Activated CD4-positive, alpha-beta T cell treated with anti-CD3 and anti-CD28 coated beads, Interleukin-2, amount 10 ng/mL, durations not matched to agents 7 days and 5 days (primary cell): ENCODE results near the gene ATG4D. TPM values are rescaled to one million over a fixed set of nuclear protein-coding genes. Genes with fewer than 3 reads are reported as not detected.
"Not testable (repeated sequence)": the region's sequence is repeated elsewhere in the genome, so short reads cannot be mapped to it uniquely, and the experiment has no call there.

Source experiments
- CTCF ChIA-PET: fragments of 350-600 bp; sonication (Branson Sonifier 250); formaldehyde crosslinking; loops from one replicate; lab custom pipeline; 2021; ENCODE audit warnings: antibody characterized with exemption; lab: Charles Lee
- POLR2A ChIA-PET: fragments of 350-600 bp; sonication (Branson Sonifier 250); formaldehyde crosslinking; loops from one replicate; lab custom pipeline; 2021; ENCODE audit warnings: antibody characterized with exemption; lab: Charles Lee
- DNase-seq: peaks from one replicate; pipeline ENCODE4 v3.0.0-alpha.2; 2020
- H3K27ac Mint-ChIP-seq: one replicate; pipeline ENCODE4 v1.8.0; 2021; ENCODE audit warnings: mild to moderate bottlenecking, moderate library complexity, mixed read lengths
- H3K27me3 Mint-ChIP-seq: one replicate; pipeline ENCODE4 v1.8.0; 2021; ENCODE audit warnings: mixed read lengths
- H3K36me3 Mint-ChIP-seq: one replicate; pipeline ENCODE4 v1.8.0; 2021; ENCODE audit warnings: low read depth, mixed read lengths
- H3K4me1 Mint-ChIP-seq: one replicate; pipeline ENCODE4 v1.8.0; 2021; ENCODE audit warnings: mixed read lengths
- H3K4me3 Mint-ChIP-seq: one replicate; pipeline ENCODE4 v1.8.0; 2021; ENCODE audit warnings: mild to moderate bottlenecking, moderate library complexity, mixed read lengths
- H3K9me3 Mint-ChIP-seq: one replicate; pipeline ENCODE4 v1.8.0; 2021; ENCODE audit warnings: mixed read lengths
- total RNA-seq, 2 experiments: library from RNA; stranded (reverse); gene quantifications; one replicate each; pipeline ENCODE4 v1.2.3, GENCODE V29; 2021

The ATG4D gene
- total RNA-seq, 2 experiments from 2014 or later: 40.0 to 41.4 TPM

GRCh38 chr19:10557603-10558197 is 14.0 kb downstream of the ATG4D start:
- no peak overlapping the region for H3K4me3 Mint-ChIP-seq
- no peak for DNase-seq
- ChIA-PET CTCF (interaction anchor here (0.7 to 0.9 kb wide), 2 partner anchors 9 to 313 kb away, joined by 3 read pairs; no protein-coding TSS in a partner anchor), POLR2A (interaction anchor here (0.6 kb wide), 1 partner anchor 11 kb away, joined by 3 read pairs; no protein-coding TSS in a partner anchor)
- H3K4me1 Mint-ChIP-seq: peaks cover 47% of the 10 kb centered on the region
- no peaks in the 10 kb centered on the region for H3K27me3 Mint-ChIP-seq
- peaks cover 74% of the 10 kb centered on the region for H3K36me3 Mint-ChIP-seq
- no peaks in the 10 kb centered on the region for H3K9me3 Mint-ChIP-seq
- no peak overlapping the region for H3K27ac Mint-ChIP-seq

DNA sequence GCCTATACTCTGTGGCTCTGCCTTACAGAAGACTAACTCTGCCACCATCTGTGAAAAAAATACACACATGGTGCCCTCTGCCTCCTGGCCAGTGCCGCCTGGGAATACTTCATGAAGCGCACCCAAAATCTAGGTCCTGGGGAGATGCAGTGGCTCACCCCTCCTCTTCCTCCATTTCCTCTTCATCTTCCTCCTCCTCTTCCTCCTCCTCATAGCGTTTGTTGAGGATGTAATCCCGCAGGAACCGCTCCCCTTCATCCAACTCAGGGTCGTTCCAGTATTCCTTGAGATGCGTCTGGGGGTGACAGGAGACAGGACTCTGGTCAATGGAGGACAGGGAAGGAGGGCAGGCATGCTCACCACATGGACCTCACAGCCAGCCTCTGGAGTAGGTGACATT is 16.4 kb downstream of the ATG4D start:
- CTCF ChIA-PET: interaction anchor here (1.6 kb wide), 1 partner anchor 8 kb away, joined by 6 read pairs; no protein-coding TSS in a partner anchor
- H3K4me3 Mint-ChIP-seq: no peak overlapping the region
- peaks cover 62% of the 10 kb centered on the region for H3K36me3 Mint-ChIP-seq
- H3K27ac Mint-ChIP-seq: no peak overlapping the region
- peaks cover 31% of the 10 kb centered on the region for H3K4me1 Mint-ChIP-seq
- POLR2A ChIA-PET: no interaction called here
- DNase-seq: no peak
- H3K9me3 Mint-ChIP-seq: no peaks in the 10 kb centered on the region
- no peaks in the 10 kb centered on the region for H3K27me3 Mint-ChIP-seq

GRCh38 chr19:10562609-10563008 is 18.9 kb downstream of the ATG4D start:
- Mint-ChIP-seq H3K27ac (no peak overlapping the region), H3K4me3 (no peak overlapping the region), H3K9me3 (no peaks in the 10 kb centered on the region), H3K36me3 (peaks cover 66% of the 10 kb centered on the region), H3K4me1 (peaks cover 33% of the 10 kb centered on the region), H3K27me3 (no peaks in the 10 kb centered on the region)
- no peak for DNase-seq
- ChIA-PET POLR2A (no interaction called here), CTCF (interaction anchor here (1.4 kb wide), 1 partner anchor 157 kb away, joined by 3 read pairs; no protein-coding TSS in a partner anchor)

GRCh38 chr19:10565028-10565566 is 21.4 kb downstream of the ATG4D start:
- Mint-ChIP-seq H3K27ac (peak overlapping the region; percentile 95), H3K9me3 (no peaks in the 10 kb centered on the region), H3K36me3 (peaks cover 52% of the 10 kb centered on the region), H3K4me1 (peaks cover 38% of the 10 kb centered on the region), H3K4me3 (peak overlapping the region; percentile 98), H3K27me3 (no peaks in the 10 kb centered on the region)
- DNase-seq: peak; percentile 67
- ChIA-PET POLR2A (no interaction called here), CTCF (no interaction called here)

DNA sequence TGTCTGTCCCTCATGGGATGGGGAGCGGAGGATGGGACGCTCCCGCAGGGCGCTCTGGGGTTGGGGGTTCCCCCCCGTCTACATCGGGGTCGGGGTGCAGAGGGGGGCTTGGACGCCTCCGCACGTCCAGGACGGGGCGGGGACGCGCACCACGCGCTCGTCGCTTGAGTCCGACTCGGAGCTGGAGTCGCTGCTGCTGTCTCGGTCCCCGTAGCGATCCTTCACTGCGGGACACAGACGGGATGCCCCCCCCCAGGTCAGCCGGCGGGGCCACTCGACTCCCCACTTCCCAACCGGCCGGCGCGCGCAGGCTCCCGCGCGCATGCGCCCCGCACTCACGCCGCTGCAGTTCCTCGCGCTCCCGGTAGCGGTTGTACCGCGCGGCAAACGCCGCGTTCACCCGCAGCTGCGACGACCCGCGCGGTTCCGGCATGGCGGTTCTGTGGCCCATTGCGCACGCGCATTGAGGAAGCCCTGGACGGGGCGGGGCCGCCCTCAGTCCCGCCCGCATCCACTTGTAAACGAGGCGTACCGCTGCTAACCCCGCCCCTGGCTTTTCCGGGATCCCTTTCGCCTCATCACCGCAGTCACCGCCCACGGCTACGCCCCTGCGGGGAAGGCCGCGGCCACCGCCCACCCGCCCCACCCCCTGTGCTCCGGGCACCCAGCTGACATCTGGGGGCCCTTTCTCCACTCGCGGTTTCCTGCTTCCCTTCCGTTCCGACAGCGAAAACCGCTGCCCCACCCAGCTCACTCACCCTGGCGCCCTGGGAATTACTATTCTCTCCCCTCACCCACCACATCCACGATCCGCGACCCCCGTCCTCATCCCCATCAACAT is 22.1 kb downstream of the ATG4D start, which contains the start of gene KRI1:
KRI1 (minus strand) TSS at position 444 of the 841 bp plus-strand sequence; CDS start at position 433, 11 bp downstream.
- H3K36me3 Mint-ChIP-seq: peaks cover 46% of the 10 kb centered on the region
- H3K27ac Mint-ChIP-seq: peak within 1 kb of the TSS; percentile 95
- ChIA-PET CTCF (interaction anchor here (0.6 to 1.3 kb wide), 9 partner anchors 8 to 153 kb away, joined by 3 to 5 read pairs (median 4); no protein-coding TSS in a partner anchor), POLR2A (no interaction called here)
- peak within 1 kb of the TSS; percentile 98 for H3K4me3 Mint-ChIP-seq
- peaks cover 40% of the 10 kb centered on the region for H3K4me1 Mint-ChIP-seq
- H3K27me3 Mint-ChIP-seq: no peaks in the 10 kb centered on the region
- no peaks in the 10 kb centered on the region for H3K9me3 Mint-ChIP-seq
- DNase-seq: peak; percentile 99

- H3K27ac Mint-ChIP-seq: peak overlapping the region; percentile 95
- DNase-seq: no peak
- CTCF ChIA-PET: interaction anchor here (0.6 to 2.1 kb wide), 11 partner anchors 8 to 298 kb away, joined by 3 to 7 read pairs (median 3); no protein-coding TSS in a partner anchor
- POLR2A ChIA-PET: no interaction called here
- no peaks in the 10 kb centered on the region for H3K9me3 Mint-ChIP-seq
- peaks cover 37% of the 10 kb centered on the region for H3K4me1 Mint-ChIP-seq
- H3K36me3 Mint-ChIP-seq: peaks cover 41% of the 10 kb centered on the region
- H3K4me3 Mint-ChIP-seq: peak overlapping the region; percentile 98
- no peaks in the 10 kb centered on the region for H3K27me3 Mint-ChIP-seq
These were observed 22.6 kb downstream of the ATG4D start for GRCh38 chr19:10566408-10566657.

GRCh38 chr19:10566658-10567410 is 23.1 kb downstream of the ATG4D start:
- Mint-ChIP-seq H3K4me1 (peaks cover 35% of the 10 kb centered on the region), H3K27me3 (no peaks in the 10 kb centered on the region), H3K4me3 (peak overlapping the region; percentile 98), H3K27ac (peak overlapping the region; percentile 95), H3K9me3 (no peaks in the 10 kb centered on the region), H3K36me3 (peaks cover 36% of the 10 kb centered on the region)
- ChIA-PET CTCF (interaction anchor here (0.6 to 3.3 kb wide), 16 partner anchors 9 to 297 kb away, joined by 3 to 17 read pairs (median 4); partner anchors contain the start of genes DNM2 and QTRT1), POLR2A (no interaction called here)
- peak; percentile 74 for DNase-seq

DNA sequence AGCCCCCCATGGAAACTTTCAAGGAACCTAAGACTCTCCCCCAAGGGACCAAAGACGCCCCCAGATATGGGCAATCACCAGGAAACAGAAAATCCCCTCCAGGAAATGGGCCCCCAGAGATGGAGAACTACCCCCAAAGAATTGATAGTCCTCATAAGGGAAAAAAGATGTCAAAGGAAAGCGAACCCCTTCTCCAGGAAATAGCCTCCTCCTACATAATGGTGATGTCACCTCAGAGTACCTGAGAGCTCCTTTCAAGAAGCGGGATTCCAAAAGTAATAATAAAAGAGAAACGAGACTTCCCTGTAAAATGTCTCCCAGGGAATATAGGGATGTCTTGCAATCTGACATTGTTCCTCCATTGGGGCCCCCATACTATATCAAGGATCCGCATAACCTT is 24.0 kb downstream of the ATG4D start:
- ChIA-PET POLR2A (no interaction called here), CTCF (interaction anchor here (0.6 to 3.3 kb wide), 14 partner anchors 13 to 156 kb away, joined by 3 to 17 read pairs (median 4); partner anchors contain the start of genes DNM2 and QTRT1)
- DNase-seq: no peak
- Mint-ChIP-seq H3K36me3 (peaks cover 32% of the 10 kb centered on the region), H3K4me3 (peak overlapping the region; percentile 98), H3K9me3 (no peaks in the 10 kb centered on the region), H3K27me3 (no peaks in the 10 kb centered on the region), H3K27ac (peak overlapping the region; percentile 95), H3K4me1 (peaks cover 41% of the 10 kb centered on the region)

DNA sequence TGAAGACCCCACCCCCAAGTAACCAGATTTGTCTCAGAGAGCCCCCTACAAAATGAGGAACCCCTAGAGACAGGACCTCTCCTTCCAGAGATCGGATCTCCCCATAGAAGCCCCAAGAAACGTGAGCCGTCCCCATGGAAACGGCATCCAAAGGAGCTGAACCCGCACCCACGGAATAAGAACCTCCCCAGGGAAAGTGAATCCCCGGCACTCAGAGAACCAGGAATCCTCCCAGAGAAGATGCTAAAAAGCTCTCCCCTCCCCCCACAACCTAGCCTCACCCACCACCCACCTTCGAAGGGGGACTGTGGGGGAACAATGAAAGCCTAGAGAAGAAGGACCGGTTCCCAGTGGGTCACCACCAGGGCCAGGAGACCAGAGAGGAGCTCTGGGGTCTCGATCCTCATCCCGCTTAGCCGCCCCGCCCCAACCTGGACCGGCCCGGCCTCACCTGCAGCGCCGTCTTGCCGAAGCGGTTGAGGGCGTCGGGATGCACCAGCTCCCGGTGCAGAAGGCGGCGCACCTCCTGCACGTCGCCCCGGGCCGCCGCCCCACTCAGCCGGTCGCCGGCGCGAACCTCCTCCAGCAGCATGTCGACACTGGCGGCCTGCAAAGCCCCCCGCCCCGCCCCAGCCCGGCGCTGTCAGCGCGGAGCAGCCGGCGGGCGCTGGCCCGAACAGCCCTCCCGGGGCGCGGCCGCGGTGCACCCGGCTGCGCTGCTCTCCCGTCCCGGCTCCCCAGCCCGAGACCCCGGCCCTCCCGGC is 24.5 kb downstream of the ATG4D start:
- H3K4me3 Mint-ChIP-seq: peak overlapping the region; percentile 98
- H3K27me3 Mint-ChIP-seq: no peaks in the 10 kb centered on the region
- peaks cover 41% of the 10 kb centered on the region for H3K4me1 Mint-ChIP-seq
- H3K27ac Mint-ChIP-seq: peak overlapping the region; percentile 95
- peak; percentile 69 for DNase-seq
- ChIA-PET CTCF (interaction anchor here (1.0 to 3.3 kb wide), 12 partner anchors 13 to 156 kb away, joined by 3 to 17 read pairs (median 4); partner anchors contain the start of gene DNM2), POLR2A (no interaction called here)
- H3K36me3 Mint-ChIP-seq: peaks cover 31% of the 10 kb centered on the region
- H3K9me3 Mint-ChIP-seq: no peaks in the 10 kb centered on the region

GRCh38 chr19:10568826-10569651 is 25.3 kb downstream of the ATG4D start, which contains the start of gene CDKN2D:
TSS of gene CDKN2D (minus strand) at chr19:10568979. CDS start at chr19:10568653, 326 bp downstream.
- Mint-ChIP-seq H3K27me3 (no peaks in the 10 kb centered on the region), H3K27ac (peak within 1 kb of the TSS; percentile 97), H3K4me3 (peak within 1 kb of the TSS; percentile 98), H3K9me3 (no peaks in the 10 kb centered on the region), H3K4me1 (peaks cover 41% of the 10 kb centered on the region), H3K36me3 (peaks cover 31% of the 10 kb centered on the region)
- ChIA-PET CTCF (interaction anchor here (0.9 to 3.3 kb wide), 11 partner anchors 12 to 153 kb away, joined by 3 to 17 read pairs (median 4); partner anchors contain the start of gene KEAP1), POLR2A (interaction anchor here (0.6 kb wide), 1 partner anchor 58 kb away, joined by 5 read pairs; no protein-coding TSS in a partner anchor)
- peak; percentile 100 for DNase-seq

DNA sequence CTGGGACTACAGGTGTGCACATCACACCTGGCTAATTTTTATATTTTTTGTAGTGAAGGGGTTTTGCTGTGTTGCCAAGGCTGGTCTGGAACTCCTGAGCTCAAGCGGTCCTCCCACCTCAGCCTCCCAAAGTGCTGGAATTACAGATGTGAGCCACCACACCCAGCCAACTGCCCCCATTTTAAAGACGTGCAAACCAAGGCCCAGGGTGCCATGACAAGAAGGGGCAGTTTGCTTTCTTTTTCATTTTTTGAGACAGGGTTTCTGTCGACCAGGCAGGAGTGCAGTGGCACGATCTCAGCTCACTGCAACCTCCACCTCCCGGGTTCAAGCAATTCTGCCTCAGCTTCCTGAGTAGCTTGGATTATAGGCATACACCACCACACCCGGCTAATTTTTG is 30.1 kb downstream of the ATG4D start:
- POLR2A ChIA-PET, H3K9me3 Mint-ChIP-seq, H3K36me3 Mint-ChIP-seq, H3K27ac Mint-ChIP-seq, H3K27me3 Mint-ChIP-seq, H3K4me3 Mint-ChIP-seq, DNase-seq: not testable (repeated sequence)
- CTCF ChIA-PET: interaction anchor here (0.9 to 1.6 kb wide), 6 partner anchors 11 to 128 kb away, joined by 3 to 4 read pairs (median 3); no protein-coding TSS in a partner anchor
- peaks cover 34% of the 10 kb centered on the region for H3K4me1 Mint-ChIP-seq
